Measurements from ENCODE around the gene GOLGA6L24. TPM values are rescaled to one million over a fixed set of nuclear protein-coding genes. Genes with fewer than 3 reads are reported as not detected.

Gene GOLGA6L24
- total RNA-seq, result not detected in 2 replicates

GRCh38 chr15:28357984-28358383 is at the start of gene GOLGA6L24:
GOLGA6L24 (minus strand) TSS chr15:28358084; CDS start chr15:28358023, 61 bp downstream.

GRCh38 chr15:28378364-28378763 is 20.5 kb upstream of the GOLGA6L24 start, which contains the start of gene GOLGA8F:
GOLGA8F (plus strand) TSS chr15:28378664; CDS start chr15:28378762, 98 bp downstream.

GRCh38 chr15:28322129-28322588 is 35.7 kb downstream of the GOLGA6L24 start, which contains the start of gene HERC2:
HERC2 (minus strand) TSS chr15:28322179; CDS start chr15:28321433, 746 bp downstream.

Small RNA genes lying within 50 kb of the gene (small RNA-seq; reads per million reads assigned to genes)
- not detected for gene AC091304.5
- not detected for gene RN7SL238P

Other genes with a start within 250 kb of the GOLGA6L24 start
- gene HERC2, start 35.9 kb downstream of the GOLGA6L24 start, total RNA-seq, result 50.5 and 51.3 TPM in 2 replicates
- gene GOLGA8F, start 20.6 kb upstream of the GOLGA6L24 start, total RNA-seq, result not detected in 2 replicates
- gene GOLGA8G, start 174.9 kb upstream of the GOLGA6L24 start, total RNA-seq, result not detected in 2 replicates
- gene GOLGA6L25, start 195.5 kb upstream of the GOLGA6L24 start, total RNA-seq, result not detected in 2 replicates